ENCODE data around the gene FRAT2. TPM values are rescaled to one million over a fixed set of nuclear protein-coding genes. Genes with fewer than 3 reads are reported as not detected.
A peak's percentile ranks its signal among the peaks of the same experiment; 100 is the strongest.

Gene FRAT2
- total RNA-seq, 1 experiment from 2014 or later: 4.8 TPM

- DNase-seq (ENCODE audit: low read depth): no peak
These were observed 8.8 kb downstream of the FRAT2 start for GRCh38 chr10:97325754-97326153.

GRCh38 chr10:97323501-97323900 is 11.0 kb downstream of the FRAT2 start:
- no peak for DNase-seq (ENCODE audit: low read depth)

GRCh38 chr10:97321804-97322190 is 12.7 kb downstream of the FRAT2 start:
- no peak for DNase-seq (ENCODE audit: low read depth)

GRCh38 chr10:97321032-97321803 is 13.3 kb downstream of the FRAT2 start:
- DNase-seq (ENCODE audit: low read depth): no peak

GRCh38 chr10:97320480-97321031 is 14.0 kb downstream of the FRAT2 start:
- no peak for DNase-seq (ENCODE audit: low read depth)

GRCh38 chr10:97319671-97320479 is 14.7 kb downstream of the FRAT2 start:
- peak; percentile 16 for DNase-seq (ENCODE audit: low read depth)

- peak; percentile 81 for DNase-seq (ENCODE audit: low read depth)
These were observed 15.5 kb downstream of the FRAT2 start, which contains the start of gene FRAT1 for GRCh38 chr10:97318772-97319651. Gene FRAT1, plus strand, starts transcription at chr10:97319271. Its CDS starts 183 bp downstream, at chr10:97319454.

GRCh38 chr10:97314671-97315070 is 19.9 kb downstream of the FRAT2 start:
- no peak for DNase-seq (ENCODE audit: low read depth)

GRCh38 chr10:97312897-97313296 is 21.6 kb downstream of the FRAT2 start:
- DNase-seq (ENCODE audit: low read depth): no peak

- DNase-seq (ENCODE audit: low read depth): no peak
These were observed 23.4 kb downstream of the FRAT2 start for GRCh38 chr10:97311111-97311626.

- DNase-seq (ENCODE audit: low read depth): no peak
These were observed 26.4 kb downstream of the FRAT2 start for GRCh38 chr10:97307866-97308780.

- DNase-seq (ENCODE audit: low read depth): no peak
These were observed 27.1 kb downstream of the FRAT2 start for GRCh38 chr10:97307441-97307840.

GRCh38 chr10:97302088-97302791 is 32.3 kb downstream of the FRAT2 start:
- DNase-seq (ENCODE audit: low read depth): no peak

GRCh38 chr10:97300980-97301379 is 33.5 kb downstream of the FRAT2 start:
- no peak for DNase-seq (ENCODE audit: low read depth)

GRCh38 chr10:97298223-97298571 is 36.3 kb downstream of the FRAT2 start:
- DNase-seq (ENCODE audit: low read depth): no peak

GRCh38 chr10:97297556-97298222 is 36.8 kb downstream of the FRAT2 start:
- no peak for DNase-seq (ENCODE audit: low read depth)

- no peak for DNase-seq (ENCODE audit: low read depth)
These were observed 41.7 kb downstream of the FRAT2 start for GRCh38 chr10:97292862-97293198.

- DNase-seq (ENCODE audit: low read depth): peak; percentile 98
These were observed 42.2 kb downstream of the FRAT2 start, which contains the start of gene ARHGAP19 for GRCh38 chr10:97292097-97292861. Gene ARHGAP19, minus strand, starts transcription at chr10:97292637. Its CDS starts 10 bp downstream, at chr10:97292627.
